K562 (cell line): ENCODE results near the gene RNF31. TPM values are rescaled to one million over a fixed set of nuclear protein-coding genes. Genes with fewer than 3 reads are reported as not detected.
A peak's percentile ranks its signal among the peaks of the same experiment; 100 is the strongest.

ENCODE experiments used
- CBX3 ChIP-seq, 2 experiments: IDR thresholded peaks; 1 replicate in 1 of 2; 2 replicates in 1 of 2; pipeline ENCODE4 v1.6.1; 2012; ENCODE audit warnings: inconsistent platforms in 2 of 2, low read length in 2 of 2, borderline replicate concordance in 1 of 2, control low read depth in 1 of 2
- CGGBP1 ChIP-seq: fragments of 250-450 bp; sonication (Bioruptor Pico); IDR thresholded peaks from 2 replicates; pipeline ENCODE4 v1.9.0; 2021; ENCODE audit warnings: mild to moderate bottlenecking
- DNMT1 ChIP-seq: fragments of 450-650 bp; IDR thresholded peaks from 2 replicates; pipeline ENCODE4 v1.6.1; 2016; ENCODE audit warnings: antibody characterized with exemption, mild to moderate bottlenecking
- FOXA3 ChIP-seq, 2 experiments: fragments of 450-650 bp in 1 of 2; sonication (generic) in 1 of 2; formaldehyde crosslinking; IDR thresholded peaks in 1 of 2; conservative IDR thresholded peaks in 1 of 2; 2 replicates each; pipeline versions ENCODE4 v1.4.0 to v1.8.0; 2020 to 2022; ENCODE audit warnings: mild to moderate bottlenecking in 2 of 2, missing genetic modification reagents in 1 of 2
- FUS ChIP-seq: fragments of 200-400 bp; formaldehyde crosslinking; optimal IDR thresholded peaks from 2 replicates; pipeline ENCODE3; 2017; ENCODE audit warnings: low read depth, low read length
- GABPB1 ChIP-seq: sonication (generic); formaldehyde crosslinking; IDR thresholded peaks from 2 replicates; pipeline ENCODE4 v1.8.0; 2022; ENCODE audit warnings: mild to moderate bottlenecking, missing genetic modification reagents
- GTF2A2 ChIP-seq: IDR thresholded peaks from 2 replicates; pipeline ENCODE4 v1.6.1; 2016; ENCODE audit warnings: mild to moderate bottlenecking, missing genetic modification characterization, missing compliant biosample characterization
- GTF2F1 ChIP-seq: IDR thresholded peaks from 2 replicates; pipeline ENCODE4 v1.6.1; 2011; ENCODE audit warnings: low read depth, low read length, improper control_type of control experiment
- JUNB ChIP-seq: fragments of 450-650 bp; formaldehyde crosslinking; conservative IDR thresholded peaks from 2 replicates; pipeline ENCODE4 v1.4.0; 2020; ENCODE audit warnings: mild to moderate bottlenecking
- NCOA1 ChIP-seq: fragments of 450-650 bp; IDR thresholded peaks from 2 replicates; pipeline ENCODE4 v1.6.1; 2016; ENCODE audit warnings: low read depth
- PHF21A ChIP-seq: fragments of 450-650 bp; IDR thresholded peaks from 2 replicates; pipeline ENCODE4 v1.6.1; 2017; ENCODE audit warnings: low read depth, borderline replicate concordance
- PRPF4 ChIP-seq: fragments of 200-400 bp; formaldehyde crosslinking; IDR thresholded peaks from one replicate; pipeline ENCODE4 v1.6.1; 2017; ENCODE audit warnings: low read length, low read depth, mild to moderate bottlenecking; ENCODE audit not compliant: insufficient read depth, poor library complexity, severe bottlenecking
- RFX1 ChIP-seq: fragments of 450-650 bp; IDR thresholded peaks from 2 replicates; pipeline ENCODE4 v1.6.1; 2016; ENCODE audit warnings: mild to moderate bottlenecking, moderate library complexity
- TAF1 ChIP-seq: IDR thresholded peaks from 2 replicates; pipeline ENCODE4 v1.6.1; 2011; ENCODE audit warnings: mild to moderate bottlenecking, low read length, moderate library complexity; ENCODE audit not compliant: insufficient read depth, control insufficient read depth, severe bottlenecking; ENCODE audit errors: extremely low read depth
- ZNF174 ChIP-seq: fragments of 250-450 bp; sonication (Bioruptor Pico); IDR thresholded peaks from 2 replicates; pipeline ENCODE4 v1.4.0; 2020; ENCODE audit warnings: mild to moderate bottlenecking
- ZNF398 ChIP-seq: fragments of 250-450 bp; sonication (Bioruptor Pico); IDR thresholded peaks from 2 replicates; pipeline ENCODE4 v1.8.0; 2021; ENCODE audit warnings: moderate library complexity, mild to moderate bottlenecking, inconsistent platforms
- ZNF668 ChIP-seq: fragments of 250-450 bp; sonication (Bioruptor Pico); IDR thresholded peaks from 2 replicates; pipeline ENCODE4 v1.8.0; 2022; ENCODE audit warnings: mild to moderate bottlenecking, inconsistent platforms
- ZNF696 ChIP-seq: fragments of 250-450 bp; sonication (Bioruptor Pico); conservative IDR thresholded peaks from 2 replicates; pipeline ENCODE4 v1.4.0; 2020; ENCODE audit warnings: mild to moderate bottlenecking, moderate library complexity
- polyA plus RNA-seq, 8 experiments: library from polyadenylated mRNA; depleted of rRNA in 4 of 8; stranded (reverse) in 5 of 8; unstranded in 3 of 8; fragments of >200 nt; fragmentation: Nextera tagmentation in 2 of 8; fragmentation: Illumina TruSeq in 1 of 8; extraction: Ambion mirVana in 2 of 8; extraction: Trizol in 1 of 8; gene quantifications; 2 replicates each; pipeline versions ENCODE4 v1.2.1 to v1.2.3, GENCODE V29; 2011 to 2014; ENCODE audit warnings: inconsistent platforms in 1 of 8, missing spikeins in 1 of 8
- total RNA-seq, 7 experiments: library from RNA; depleted of rRNA in 6 of 7; stranded (reverse); fragments of >200 nt in 6 of 7; fragmentation: Illumina TruSeq in 2 of 7; extraction: Trizol in 2 of 7; gene quantifications; 2 replicates each; pipeline versions ENCODE4 v1.2.1 to v1.2.3, GENCODE V29; 2011 to 2021; ENCODE audit warnings: low replicate concordance in 1 of 7
- TF ChIP-seq, protein P1 (sequence below): sonication (generic); formaldehyde crosslinking; IDR thresholded peaks from 2 replicates; pipeline ENCODE4 v1.8.0; 2022; ENCODE audit warnings: missing genetic modification reagents, mild to moderate bottlenecking, borderline replicate concordance
- TF ChIP-seq, protein P2 (sequence below): sonication (generic); formaldehyde crosslinking; IDR thresholded peaks from 2 replicates; pipeline ENCODE4 v1.8.1; 2023; ENCODE audit warnings: mild to moderate bottlenecking, missing genetic modification reagents

RNF31 gene
- total and polyA plus RNA-seq, 9 of the 15 experiments (the other 6 are each of a cell fraction or from before 2014, with no cell fraction given), result 3.1 to 47.6 (median 19.1) TPM

DNA sequence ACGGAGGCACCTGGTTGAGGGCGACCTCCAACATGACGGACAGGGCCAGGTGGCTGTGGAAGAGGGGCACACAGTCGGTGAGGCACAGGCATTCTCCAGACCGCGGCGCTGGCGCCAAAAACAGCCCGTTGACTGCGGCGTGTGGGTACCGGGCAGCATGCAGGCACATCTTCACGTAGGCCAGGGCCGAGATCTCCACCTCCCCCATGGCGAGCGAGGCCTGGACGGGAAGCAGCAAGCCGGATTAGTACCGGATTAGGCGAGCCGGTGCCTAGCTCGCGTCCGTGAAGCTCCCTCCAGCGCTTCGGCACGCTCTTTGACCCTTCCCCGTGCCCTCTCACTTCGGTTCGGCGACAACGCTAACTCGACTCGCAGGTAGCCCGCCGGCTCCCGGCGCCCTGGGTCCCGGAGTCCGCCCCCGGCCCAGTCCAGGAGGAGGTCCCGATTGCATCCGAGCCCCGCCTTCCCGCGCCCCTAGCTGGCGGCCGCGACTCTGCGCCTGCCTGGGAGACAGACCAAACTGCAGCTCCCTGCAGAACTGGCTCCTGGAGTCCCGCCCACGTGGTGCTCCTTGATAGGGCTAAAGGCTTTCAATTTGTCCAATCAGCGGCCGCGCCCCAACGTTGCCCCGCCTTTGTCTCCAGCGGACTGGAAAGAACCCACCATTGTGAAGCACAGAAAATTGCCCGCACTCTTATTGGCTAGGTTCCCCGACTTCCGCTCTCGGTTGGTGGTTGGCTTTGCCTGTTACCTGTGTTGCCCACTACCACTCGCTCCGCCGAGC is 6.0 kb upstream of the RNF31 start, which contains the start of gene EMC9 (continued):
- TF ChIP-seq, protein P1, sequence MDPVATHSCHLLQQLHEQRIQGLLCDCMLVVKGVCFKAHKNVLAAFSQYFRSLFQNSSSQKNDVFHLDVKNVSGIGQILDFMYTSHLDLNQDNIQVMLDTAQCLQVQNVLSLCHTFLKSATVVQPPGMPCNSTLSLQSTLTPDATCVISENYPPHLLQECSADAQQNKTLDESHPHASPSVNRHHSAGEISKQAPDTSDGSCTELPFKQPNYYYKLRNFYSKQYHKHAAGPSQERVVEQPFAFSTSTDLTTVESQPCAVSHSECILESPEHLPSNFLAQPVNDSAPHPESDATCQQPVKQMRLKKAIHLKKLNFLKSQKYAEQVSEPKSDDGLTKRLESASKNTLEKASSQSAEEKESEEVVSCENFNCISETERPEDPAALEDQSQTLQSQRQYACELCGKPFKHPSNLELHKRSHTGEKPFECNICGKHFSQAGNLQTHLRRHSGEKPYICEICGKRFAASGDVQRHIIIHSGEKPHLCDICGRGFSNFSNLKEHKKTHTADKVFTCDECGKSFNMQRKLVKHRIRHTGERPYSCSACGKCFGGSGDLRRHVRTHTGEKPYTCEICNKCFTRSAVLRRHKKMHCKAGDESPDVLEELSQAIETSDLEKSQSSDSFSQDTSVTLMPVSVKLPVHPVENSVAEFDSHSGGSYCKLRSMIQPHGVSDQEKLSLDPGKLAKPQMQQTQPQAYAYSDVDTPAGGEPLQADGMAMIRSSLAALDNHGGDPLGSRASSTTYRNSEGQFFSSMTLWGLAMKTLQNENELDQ (CRISPR knock-in tag), result no peak
- TF ChIP-seq GTF2A2 (tag), result no peak
- peak; percentile 97 for TF ChIP-seq PHF21A
- TF ChIP-seq GABPB1 (CRISPR knock-in tag), result peak; percentile 61; the same call in 1 of the 2 replicates
- peak; percentile 65 for TF ChIP-seq TAF1
- no peak for TF ChIP-seq DNMT1
- no peak for TF ChIP-seq ZNF696 (CRISPR knock-in tag)
- TF ChIP-seq, protein P2, sequence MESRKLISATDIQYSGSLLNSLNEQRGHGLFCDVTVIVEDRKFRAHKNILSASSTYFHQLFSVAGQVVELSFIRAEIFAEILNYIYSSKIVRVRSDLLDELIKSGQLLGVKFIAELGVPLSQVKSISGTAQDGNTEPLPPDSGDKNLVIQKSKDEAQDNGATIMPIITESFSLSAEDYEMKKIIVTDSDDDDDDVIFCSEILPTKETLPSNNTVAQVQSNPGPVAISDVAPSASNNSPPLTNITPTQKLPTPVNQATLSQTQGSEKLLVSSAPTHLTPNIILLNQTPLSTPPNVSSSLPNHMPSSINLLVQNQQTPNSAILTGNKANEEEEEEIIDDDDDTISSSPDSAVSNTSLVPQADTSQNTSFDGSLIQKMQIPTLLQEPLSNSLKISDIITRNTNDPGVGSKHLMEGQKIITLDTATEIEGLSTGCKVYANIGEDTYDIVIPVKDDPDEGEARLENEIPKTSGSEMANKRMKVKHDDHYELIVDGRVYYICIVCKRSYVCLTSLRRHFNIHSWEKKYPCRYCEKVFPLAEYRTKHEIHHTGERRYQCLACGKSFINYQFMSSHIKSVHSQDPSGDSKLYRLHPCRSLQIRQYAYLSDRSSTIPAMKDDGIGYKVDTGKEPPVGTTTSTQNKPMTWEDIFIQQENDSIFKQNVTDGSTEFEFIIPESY (CRISPR knock-in tag), result no peak
- no peak for TF ChIP-seq JUNB (CRISPR knock-in tag)
- TF ChIP-seq ZNF668 (CRISPR knock-in tag), result no peak
- TF ChIP-seq ZNF398 (CRISPR knock-in tag), result no peak
- TF ChIP-seq FOXA3 (CRISPR knock-in tag; conservative IDR thresholded peaks at IDR 0.05 in 1 of 2, IDR thresholded peaks at IDR 0.05 in 1 of 2), result no peak
- TF ChIP-seq CBX3 (IDR thresholded peaks at IDR 0.05; ENCODE audit: borderline replicate concordance in 1 of 2, low read length in 2 of 2), result no peak
- TF ChIP-seq NCOA1, result no peak
- TF ChIP-seq CGGBP1, result no peak
- TF ChIP-seq PRPF4, result no peak
- no peak for TF ChIP-seq GTF2F1
- no peak for TF ChIP-seq FUS
- no peak for TF ChIP-seq ZNF174 (CRISPR knock-in tag)
- TF ChIP-seq RFX1, result peak; percentile 30; the same call in 1 of the 2 replicates
